Measurements from ENCODE around the gene SRP19. TPM values are rescaled to one million over a fixed set of nuclear protein-coding genes. Genes with fewer than 3 reads are reported as not detected.

Gene SRP19
- total RNA-seq (2021) (41.0 to 56.4 TPM (median 48.8 TPM) in 3 replicates), Bru-seq, nascent RNA (percentile 88 among the genes with signal in this experiment)
- long read RNA-seq, experiment 1, transcript SRP19-203 (4 exons, 833 nt): minor isoform, 6 of 205 reads
- long read RNA-seq, experiment 1, transcript SRP19-206 (5 exons, 2,841 nt): major isoform, 116 of 205 reads
- long read RNA-seq, experiment 1, transcript SRP19-205 (2 exons, 473 nt): minor isoform, 51 of 205 reads
- long read RNA-seq, experiment 1, transcript SRP19-201 (5 exons, 937 nt): minor isoform, 14 of 205 reads
- long read RNA-seq, experiment 1, partial matches to known transcripts: 5 of 205 reads
- long read RNA-seq, experiment 1, other reads (novel, unspliced or antisense): 9 of 205 reads
- long read RNA-seq, experiment 2, transcript SRP19-201 (5 exons, 937 nt): minor isoform, 6 of 104 reads
- long read RNA-seq, experiment 2, transcript SRP19-206 (5 exons, 2,841 nt): major isoform, 81 of 104 reads
- long read RNA-seq, experiment 2, partial matches to known transcripts: 2 of 104 reads
- long read RNA-seq, experiment 2, other reads (novel, unspliced or antisense): 9 of 104 reads
- long read RNA-seq, experiment 3, transcript SRP19-206 (5 exons, 2,841 nt): major isoform, 248 of 295 reads
- long read RNA-seq, experiment 3, transcript SRP19-207 (4 exons, 727 nt): minor isoform, 8 of 295 reads
- long read RNA-seq, experiment 3, transcript SRP19-201 (5 exons, 937 nt): minor isoform, 30 of 295 reads
- long read RNA-seq, experiment 3, partial matches to known transcripts: 1 of 295 reads
- long read RNA-seq, experiment 3, other reads (novel, unspliced or antisense): 6 of 295 reads

- Mint-ChIP-seq H3K36me3 (peaks cover 28% of the 10 kb centered on the region), H3K9me3 (peaks cover 5% of the 10 kb centered on the region; the same call in 1 of the 2 replicates), H3K4me1 (peaks cover 17% of the 10 kb centered on the region), H3K27me3 (ENCODE audit: low read depth) (peaks cover 25% of the 10 kb centered on the region), H3K27ac (peak within 1 kb of the TSS; percentile 96), H3K4me3 (peak within 1 kb of the TSS; percentile 96)
- ChIA-PET CTCF (interaction anchor here (0.9 to 1.9 kb wide), 6 partner anchors 13 to 700 kb away, joined by 3 to 21 read pairs (median 4); partner anchors contain the start of gene REEP5), POLR2A (interaction anchor here (0.6 to 1.7 kb wide), 4 partner anchors 11 to 170 kb away, joined by 3 to 5 read pairs (median 3); no protein-coding TSS in a partner anchor)
- DNase-seq (ENCODE audit: low spot score) (peak; percentile 91), ATAC-seq (peak; percentile 93)
- TF ChIP-seq ETV6 (CRISPR knock-in tag; IDR thresholded peaks at IDR 0.05): peak; percentile 70; the same call in 1 of the 2 replicates
- TF ChIP-seq NR1H2 (CRISPR knock-in tag; IDR thresholded peaks at IDR 0.05): 0 out of 2 replicates have a peak, but pooled peaks have one; percentile 64
- TF ChIP-seq CREB1 (CRISPR knock-in tag; IDR thresholded peaks at IDR 0.05): peak; percentile 93
- no peak for TF ChIP-seq MXD4 (CRISPR knock-in tag; IDR thresholded peaks at IDR 0.05; ENCODE audit: borderline replicate concordance)
- TF ChIP-seq GRHL2 (CRISPR knock-in tag; IDR thresholded peaks at IDR 0.05; ENCODE audit: insufficient replicate concordance, severe bottlenecking): no peak
- TF ChIP-seq ZNF317 (CRISPR knock-in tag; IDR thresholded peaks at IDR 0.05; ENCODE audit: borderline replicate concordance, low read depth): 0 out of 2 replicates have a peak, but pooled peaks have one; percentile 6
- peak; percentile 70; the same call in 1 of the 2 replicates for TF ChIP-seq TEAD4 (CRISPR knock-in tag; IDR thresholded peaks at IDR 0.05)
- peak; percentile 90; the same call in 1 of the 2 replicates for TF ChIP-seq AFF4 (CRISPR knock-in tag; IDR thresholded peaks at IDR 0.05; ENCODE audit: borderline replicate concordance)
- TF ChIP-seq NR3C1 (CRISPR knock-in tag; conservative IDR thresholded peaks at IDR 0.05; ENCODE audit: low read depth): no peak
- TF ChIP-seq ZNF232 (CRISPR knock-in tag; IDR thresholded peaks at IDR 0.05): peak; percentile 88; the same call in 1 of the 2 replicates
- peak; percentile 97 for TF ChIP-seq TEAD1 (CRISPR knock-in tag; IDR thresholded peaks at IDR 0.05)
- TF ChIP-seq, protein P1, sequence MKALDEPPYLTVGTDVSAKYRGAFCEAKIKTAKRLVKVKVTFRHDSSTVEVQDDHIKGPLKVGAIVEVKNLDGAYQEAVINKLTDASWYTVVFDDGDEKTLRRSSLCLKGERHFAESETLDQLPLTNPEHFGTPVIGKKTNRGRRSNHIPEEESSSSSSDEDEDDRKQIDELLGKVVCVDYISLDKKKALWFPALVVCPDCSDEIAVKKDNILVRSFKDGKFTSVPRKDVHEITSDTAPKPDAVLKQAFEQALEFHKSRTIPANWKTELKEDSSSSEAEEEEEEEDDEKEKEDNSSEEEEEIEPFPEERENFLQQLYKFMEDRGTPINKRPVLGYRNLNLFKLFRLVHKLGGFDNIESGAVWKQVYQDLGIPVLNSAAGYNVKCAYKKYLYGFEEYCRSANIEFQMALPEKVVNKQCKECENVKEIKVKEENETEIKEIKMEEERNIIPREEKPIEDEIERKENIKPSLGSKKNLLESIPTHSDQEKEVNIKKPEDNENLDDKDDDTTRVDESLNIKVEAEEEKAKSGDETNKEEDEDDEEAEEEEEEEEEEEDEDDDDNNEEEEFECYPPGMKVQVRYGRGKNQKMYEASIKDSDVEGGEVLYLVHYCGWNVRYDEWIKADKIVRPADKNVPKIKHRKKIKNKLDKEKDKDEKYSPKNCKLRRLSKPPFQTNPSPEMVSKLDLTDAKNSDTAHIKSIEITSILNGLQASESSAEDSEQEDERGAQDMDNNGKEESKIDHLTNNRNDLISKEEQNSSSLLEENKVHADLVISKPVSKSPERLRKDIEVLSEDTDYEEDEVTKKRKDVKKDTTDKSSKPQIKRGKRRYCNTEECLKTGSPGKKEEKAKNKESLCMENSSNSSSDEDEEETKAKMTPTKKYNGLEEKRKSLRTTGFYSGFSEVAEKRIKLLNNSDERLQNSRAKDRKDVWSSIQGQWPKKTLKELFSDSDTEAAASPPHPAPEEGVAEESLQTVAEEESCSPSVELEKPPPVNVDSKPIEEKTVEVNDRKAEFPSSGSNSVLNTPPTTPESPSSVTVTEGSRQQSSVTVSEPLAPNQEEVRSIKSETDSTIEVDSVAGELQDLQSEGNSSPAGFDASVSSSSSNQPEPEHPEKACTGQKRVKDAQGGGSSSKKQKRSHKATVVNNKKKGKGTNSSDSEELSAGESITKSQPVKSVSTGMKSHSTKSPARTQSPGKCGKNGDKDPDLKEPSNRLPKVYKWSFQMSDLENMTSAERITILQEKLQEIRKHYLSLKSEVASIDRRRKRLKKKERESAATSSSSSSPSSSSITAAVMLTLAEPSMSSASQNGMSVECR (CRISPR knock-in tag; IDR thresholded peaks at IDR 0.05; ENCODE audit: borderline replicate concordance): peak; percentile 91
- no peak for TF ChIP-seq PRRX2 (CRISPR knock-in tag; IDR thresholded peaks at IDR 0.05)
- no peak for TF ChIP-seq KAT7 (CRISPR knock-in tag; IDR thresholded peaks at IDR 0.05; ENCODE audit: borderline replicate concordance)
- TF ChIP-seq EMX1 (CRISPR knock-in tag; IDR thresholded peaks at IDR 0.05): no peak
- peak; percentile 65 for TF ChIP-seq PRDM15 (CRISPR knock-in tag; IDR thresholded peaks at IDR 0.05)
- TF ChIP-seq SP1 (CRISPR knock-in tag; conservative IDR thresholded peaks at IDR 0.05): peak; percentile 46; the same call in 1 of the 2 replicates
- no peak for TF ChIP-seq MLX (CRISPR knock-in tag; IDR thresholded peaks at IDR 0.05)
- no peak for TF ChIP-seq ZNF416 (CRISPR knock-in tag; IDR thresholded peaks at IDR 0.05)
Observed at GRCh38 chr5:112860929-112861637, at the start of gene SRP19. Gene SRP19 (plus strand): TSS chr5:112861287. CDS start chr5:112861377, 90 bp downstream.

Measured in WTC11 (cell line).